Measurements from ENCODE around the gene NUMA1. TPM values are rescaled to one million over a fixed set of nuclear protein-coding genes. Genes with fewer than 3 reads are reported as not detected.

The NUMA1 gene
- total and polyA plus RNA-seq, 8 donors: 144 to 365 (median 343) TPM

DNA sequence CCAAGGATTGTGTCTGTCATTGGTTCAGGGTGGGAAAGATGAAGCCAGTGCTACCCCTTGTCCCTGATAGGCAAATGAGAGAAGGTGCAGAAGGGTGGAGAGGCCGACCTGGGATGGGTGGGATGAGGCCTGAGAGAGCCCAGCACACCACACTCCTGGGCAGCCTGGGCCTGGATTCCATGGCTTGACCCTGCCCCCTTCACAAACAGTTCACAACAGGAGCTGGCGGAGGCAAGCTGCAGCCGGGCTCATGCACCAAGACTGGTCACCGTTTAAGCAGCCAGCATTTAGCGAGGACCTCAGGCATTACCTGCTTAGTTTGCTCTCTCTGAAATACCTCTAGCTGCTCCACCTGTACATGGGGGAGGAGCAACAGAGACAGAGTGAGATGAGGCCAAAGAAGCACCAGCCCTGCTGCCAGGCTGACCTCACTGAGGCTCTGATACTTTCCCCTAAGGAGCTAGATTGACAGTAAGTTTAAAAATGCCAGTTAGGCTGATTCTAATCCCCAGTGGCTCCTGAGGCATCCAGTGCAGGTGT lies 68.2 kb downstream of the NUMA1 start:
- TF ChIP-seq, protein P1, sequence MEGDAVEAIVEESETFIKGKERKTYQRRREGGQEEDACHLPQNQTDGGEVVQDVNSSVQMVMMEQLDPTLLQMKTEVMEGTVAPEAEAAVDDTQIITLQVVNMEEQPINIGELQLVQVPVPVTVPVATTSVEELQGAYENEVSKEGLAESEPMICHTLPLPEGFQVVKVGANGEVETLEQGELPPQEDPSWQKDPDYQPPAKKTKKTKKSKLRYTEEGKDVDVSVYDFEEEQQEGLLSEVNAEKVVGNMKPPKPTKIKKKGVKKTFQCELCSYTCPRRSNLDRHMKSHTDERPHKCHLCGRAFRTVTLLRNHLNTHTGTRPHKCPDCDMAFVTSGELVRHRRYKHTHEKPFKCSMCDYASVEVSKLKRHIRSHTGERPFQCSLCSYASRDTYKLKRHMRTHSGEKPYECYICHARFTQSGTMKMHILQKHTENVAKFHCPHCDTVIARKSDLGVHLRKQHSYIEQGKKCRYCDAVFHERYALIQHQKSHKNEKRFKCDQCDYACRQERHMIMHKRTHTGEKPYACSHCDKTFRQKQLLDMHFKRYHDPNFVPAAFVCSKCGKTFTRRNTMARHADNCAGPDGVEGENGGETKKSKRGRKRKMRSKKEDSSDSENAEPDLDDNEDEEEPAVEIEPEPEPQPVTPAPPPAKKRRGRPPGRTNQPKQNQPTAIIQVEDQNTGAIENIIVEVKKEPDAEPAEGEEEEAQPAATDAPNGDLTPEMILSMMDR (IDR thresholded peaks at IDR 0.05): no peak
- Histone ChIP-seq H3K4me3 (no peak overlapping the region), H3K9me3 (no peaks in the 10 kb centered on the region), H3K27ac (no peak overlapping the region), H3K4me1 (peaks cover 7 to 17% of the 10 kb centered on the region in 2 donors), H3K27me3 (no peaks in the 10 kb centered on the region), H3K36me3 (peaks cover 0 to 100% of the 10 kb centered on the region in 2 donors)
- ATAC-seq (no peak), DNase-seq (no peak)
- intact Hi-C loops (cut with DNase I): no loop called here

DNA sequence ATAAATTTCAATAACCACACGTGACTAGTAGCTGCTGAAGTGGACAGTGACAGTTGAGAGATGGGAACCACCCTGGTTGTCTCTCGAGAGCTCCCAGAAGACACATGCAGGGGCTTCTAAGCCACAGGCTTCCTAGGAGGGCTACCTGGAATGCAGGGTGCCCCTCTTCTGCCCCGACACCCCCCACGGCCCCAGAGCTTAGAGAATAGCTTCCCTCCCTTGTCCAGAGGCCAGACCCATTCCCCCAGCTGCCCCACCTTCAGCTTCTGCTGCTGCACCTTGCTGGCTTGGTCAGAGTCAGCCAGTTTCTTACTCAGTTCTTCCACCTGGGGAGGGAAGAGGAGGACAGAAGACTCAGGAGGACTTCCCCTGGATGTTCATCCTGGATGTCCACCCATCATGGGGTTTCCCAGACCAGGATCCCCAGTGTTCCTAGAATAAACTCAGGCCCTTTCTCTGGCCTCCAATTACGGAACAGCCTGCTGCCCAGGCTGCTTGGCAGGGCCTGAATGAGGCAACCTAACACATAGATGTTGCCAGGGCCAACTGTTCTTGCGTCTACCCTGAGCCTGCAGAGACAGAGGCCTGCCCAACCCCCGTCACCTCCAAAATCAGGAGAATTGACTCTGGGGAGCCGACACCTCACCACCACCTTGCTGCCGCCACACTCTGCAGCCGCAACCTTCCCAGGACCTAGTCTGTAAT lies 69.7 kb downstream of the NUMA1 start:
- Histone ChIP-seq H3K4me1 (peaks cover 7 to 17% of the 10 kb centered on the region in 2 donors), H3K27me3 (no peaks in the 10 kb centered on the region), H3K36me3 (peaks cover 0 to 100% of the 10 kb centered on the region in 2 donors), H3K9me3 (no peaks in the 10 kb centered on the region), H3K4me3 (no peak overlapping the region), H3K27ac (no peak overlapping the region)
- intact Hi-C loops (cut with DNase I): no loop called here
- ATAC-seq (no peak), DNase-seq (no peak)
- TF ChIP-seq, protein P1 (IDR thresholded peaks at IDR 0.05): no peak

DNA sequence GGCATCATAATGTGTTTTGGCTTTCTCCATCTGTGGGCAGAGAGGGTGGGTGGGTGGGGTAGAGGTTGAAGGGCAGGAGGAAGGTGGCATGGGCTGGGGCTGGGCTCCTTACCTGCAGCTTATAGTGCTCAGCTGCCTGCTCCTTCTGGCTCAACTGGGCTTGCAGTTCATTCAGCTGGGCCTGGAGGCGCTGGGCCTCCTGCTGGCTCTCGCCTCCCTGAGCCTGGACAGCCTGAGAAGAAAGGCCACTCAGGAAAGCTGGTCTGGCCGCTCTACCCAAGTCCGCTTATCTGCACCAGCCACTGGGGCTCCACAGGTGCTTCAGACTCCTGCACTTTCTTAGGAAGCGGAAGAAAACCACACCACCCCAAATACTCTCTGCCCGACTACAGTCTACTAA lies 71.2 kb downstream of the NUMA1 start:
- H3K4me3 ChIP-seq: no peak overlapping the region
- H3K27ac ChIP-seq: no peak overlapping the region
- H3K9me3 ChIP-seq: no peaks in the 10 kb centered on the region
- ATAC-seq: no peak
- TF ChIP-seq, protein P1 (IDR thresholded peaks at IDR 0.05): no peak
- intact Hi-C loops (cut with DNase I): no loop called here
- H3K27me3 ChIP-seq: no peaks in the 10 kb centered on the region
- H3K36me3 ChIP-seq: peaks cover 3 to 100% of the 10 kb centered on the region in 2 donors
- H3K4me1 ChIP-seq: peaks cover 7 to 13% of the 10 kb centered on the region in 2 donors
- no peak for DNase-seq

DNA sequence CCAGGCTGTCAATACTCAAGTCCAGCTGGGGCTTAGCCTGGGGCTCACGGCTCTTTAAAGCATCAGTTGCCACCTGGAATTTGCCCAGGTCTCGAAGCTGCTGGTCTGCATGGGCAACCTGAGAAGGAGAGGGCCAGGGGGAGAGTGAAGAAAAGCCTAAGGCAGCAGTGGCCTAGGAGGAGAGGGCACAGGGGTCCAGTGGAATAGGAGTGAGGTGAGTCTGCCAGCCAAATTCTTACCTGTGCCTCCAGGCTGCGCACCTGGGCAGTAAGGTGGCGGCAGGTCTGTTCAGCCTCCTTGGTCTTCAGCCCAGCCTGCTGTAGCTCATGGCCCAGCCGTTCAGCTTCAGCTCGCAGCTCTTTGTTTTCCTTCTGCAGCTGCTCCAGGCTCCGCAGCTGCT lies 71.6 kb downstream of the NUMA1 start:
- DNase-seq (no peak), ATAC-seq (no peak)
- TF ChIP-seq, protein P1 (IDR thresholded peaks at IDR 0.05): no peak
- Histone ChIP-seq H3K27ac (no peak overlapping the region), H3K9me3 (no peaks in the 10 kb centered on the region), H3K36me3 (peaks cover 3 to 100% of the 10 kb centered on the region in 2 donors), H3K27me3 (no peaks in the 10 kb centered on the region), H3K4me3 (no peak overlapping the region), H3K4me1 (peaks cover 7 to 9% of the 10 kb centered on the region in 2 donors)
- intact Hi-C loops (cut with DNase I): no loop called here

DNA sequence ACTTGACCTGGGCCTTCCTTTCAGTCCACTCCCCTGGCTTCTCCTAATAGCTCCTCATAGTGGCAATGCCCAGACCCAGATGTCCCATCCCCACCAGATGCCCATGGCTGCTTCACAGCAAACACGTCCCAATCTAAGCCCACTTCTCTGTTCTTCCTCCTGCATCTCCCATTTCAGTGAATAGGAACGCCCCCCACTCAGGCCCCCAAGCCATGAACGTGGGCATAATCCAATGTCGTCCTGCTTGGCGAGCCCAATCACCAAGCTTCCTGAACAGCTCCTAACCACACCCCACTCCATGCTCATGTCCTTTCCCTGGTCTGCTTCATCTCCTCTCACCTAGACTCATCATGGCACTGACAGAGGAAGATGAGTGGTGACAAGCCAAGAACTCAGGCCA lies 72.8 kb downstream of the NUMA1 start:
- DNase-seq (no peak), ATAC-seq (no peak)
- H3K27ac ChIP-seq: no peak overlapping the region
- intact Hi-C loops (cut with DNase I): no loop called here
- no peaks in the 10 kb centered on the region for H3K9me3 ChIP-seq
- peaks cover 3 to 100% of the 10 kb centered on the region in 2 donors for H3K36me3 ChIP-seq
- TF ChIP-seq, protein P1 (IDR thresholded peaks at IDR 0.05): no peak
- H3K27me3 ChIP-seq: no peaks in the 10 kb centered on the region
- no peak overlapping the region for H3K4me3 ChIP-seq
- H3K4me1 ChIP-seq: peaks cover 0 to 2% of the 10 kb centered on the region in 2 donors
